22Rv1 (cell line): ENCODE measurements around the gene HCK.

Experiments used
- H3K27ac ChIP-seq: fragments of 450-650 bp; 2 replicates; pipeline ENCODE4 v1.5.1; 2017
- CTCF ChIP-seq: fragments of 450-650 bp; IDR thresholded peaks from 2 replicates; pipeline ENCODE4 v1.5.1; 2017; ENCODE audit warnings: mild to moderate bottlenecking
- ZFX ChIP-seq: fragments of 450-650 bp; IDR thresholded peaks from 2 replicates; pipeline ENCODE4 v1.6.1; 2017; ENCODE audit warnings: antibody characterized with exemption, borderline replicate concordance

Gene HCK

GRCh38 chr20:32036252-32036651 is 15.8 kb upstream of the HCK start:
- H3K27ac ChIP-seq, result no peak overlapping the region
- TF ChIP-seq ZFX (no peak), CTCF (no peak)

GRCh38 chr20:32036716-32037485 is 15.1 kb upstream of the HCK start:
- TF ChIP-seq ZFX, result no peak
- no peak for TF ChIP-seq CTCF
- H3K27ac ChIP-seq, result no peak overlapping the region

GRCh38 chr20:32037929-32038328 is 14.1 kb upstream of the HCK start:
- no peak overlapping the region for H3K27ac ChIP-seq
- TF ChIP-seq ZFX (no peak), CTCF (no peak)

GRCh38 chr20:32040142-32040953 is 11.7 kb upstream of the HCK start:
- peak overlapping the region; percentile 32; the same call in 1 of the 2 replicates for H3K27ac ChIP-seq
- TF ChIP-seq CTCF (no peak), ZFX (no peak)

GRCh38 chr20:32045999-32046398 is 6.0 kb upstream of the HCK start:
- TF ChIP-seq ZFX (no peak), CTCF (no peak)
- H3K27ac ChIP-seq, result no peak overlapping the region

- H3K27ac ChIP-seq, result no peak overlapping the region
- TF ChIP-seq CTCF (no peak), ZFX (no peak)
These were observed 1.7 kb upstream of the HCK start for GRCh38 chr20:32050324-32050841.
